Activated naive CD8-positive, alpha-beta T cell treated with anti-CD3 and anti-CD28 coated beads, Interleukin-2, amount 10 ng/mL, durations not matched to agents 7 days and 5 days (primary cell): ENCODE measurements around the gene ZNF607. TPM values are rescaled to one million over a fixed set of nuclear protein-coding genes. Genes with fewer than 3 reads are reported as not detected.
"Not testable (repeated sequence)": the region's sequence is repeated elsewhere in the genome, so short reads cannot be mapped to it uniquely, and the experiment has no call there.

Experiments used
- ATAC-seq: fragments of 150-1000 bp; cut with Tn5 transposase; one replicate; pipeline ENCODE4 v1.10.0; 2021; ENCODE audit warnings: low read depth, moderate library complexity
- POLR2A ChIA-PET: fragments of 350-600 bp; sonication (Branson Sonifier 250); formaldehyde crosslinking; loops from one replicate; lab custom pipeline; 2021; ENCODE audit warnings: antibody characterized with exemption; lab: Charles Lee
- DNase-seq: peaks from one replicate; pipeline ENCODE4 v3.0.0; 2021
- H3K27ac Mint-ChIP-seq: one replicate; pipeline ENCODE4 v1.8.0; 2022; ENCODE audit warnings: mild to moderate bottlenecking, mixed read lengths
- H3K27me3 Mint-ChIP-seq: one replicate; pipeline ENCODE4 v1.8.0; 2022; ENCODE audit warnings: mild to moderate bottlenecking, moderate library complexity, mixed read lengths
- H3K36me3 Mint-ChIP-seq: one replicate; pipeline ENCODE4 v1.8.0; 2021; ENCODE audit warnings: mild to moderate bottlenecking, mixed read lengths
- H3K4me1 Mint-ChIP-seq: one replicate; pipeline ENCODE4 v1.8.0; 2021; ENCODE audit warnings: mixed read lengths
- H3K4me3 Mint-ChIP-seq: one replicate; pipeline ENCODE4 v1.8.0; 2022; ENCODE audit warnings: mild to moderate bottlenecking, moderate library complexity, mixed read lengths
- H3K9me3 Mint-ChIP-seq: one replicate; pipeline ENCODE4 v1.8.0; 2021; ENCODE audit warnings: mixed read lengths
- total RNA-seq, 2 experiments: library from RNA; stranded (reverse); gene quantifications; one replicate each; pipeline ENCODE4 v1.2.3, GENCODE V29; 2021

ZNF607 gene
- total RNA-seq, result 10 to 100 TPM; 10.8 to 12.8 TPM

DNA sequence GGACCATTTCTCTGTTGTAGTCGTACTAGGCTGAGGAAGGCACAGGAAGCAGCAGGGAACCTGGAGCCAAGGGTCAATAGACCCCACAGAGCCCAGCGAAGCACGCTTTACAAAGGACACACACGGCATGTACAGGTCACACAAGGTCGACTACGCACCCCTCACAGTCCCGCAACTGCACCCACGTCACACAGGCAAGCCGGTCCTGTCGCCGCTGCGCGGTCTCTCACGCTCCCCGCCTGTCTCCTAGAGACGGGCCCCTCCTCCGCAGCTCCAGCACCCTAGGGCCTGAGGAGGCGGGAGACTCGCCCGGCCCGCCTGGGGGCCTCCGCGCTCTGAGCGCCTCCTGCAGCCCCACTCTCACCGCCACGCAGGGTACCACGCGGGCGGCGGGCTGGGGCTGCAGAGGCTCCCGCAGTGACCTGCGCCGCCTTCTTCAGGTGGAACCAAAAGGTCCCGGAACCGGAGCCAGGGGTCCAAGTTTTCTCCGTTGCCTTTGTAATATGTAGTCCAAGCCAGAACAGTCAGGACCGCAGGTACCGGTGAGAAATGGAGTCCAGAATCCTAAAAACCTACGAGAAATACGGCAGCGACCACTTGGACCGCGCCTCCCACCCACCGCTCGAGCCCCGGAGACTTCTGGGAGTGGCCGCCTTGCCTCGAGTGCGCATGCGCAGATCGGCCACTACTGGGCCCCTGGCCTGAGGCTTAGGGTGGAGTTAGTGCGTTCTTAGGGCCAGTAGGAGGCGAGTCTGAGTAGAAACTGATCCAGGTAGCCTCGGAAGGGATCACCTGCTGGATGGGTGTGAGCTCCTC lies at the start of gene ZNF607:
Gene ZNF607, minus strand, starts transcription at position 651 of the 816 bp plus-strand sequence. CDS start 8,143 bp downstream, outside the sequence.
- POLR2A ChIA-PET, result interaction anchor here (0.6 to 1.6 kb wide), 3 partner anchors 27 to 349 kb away, joined by 3 to 9 read pairs (median 4); partner anchors contain the start of genes ZNF527 and ZNF573

DNA sequence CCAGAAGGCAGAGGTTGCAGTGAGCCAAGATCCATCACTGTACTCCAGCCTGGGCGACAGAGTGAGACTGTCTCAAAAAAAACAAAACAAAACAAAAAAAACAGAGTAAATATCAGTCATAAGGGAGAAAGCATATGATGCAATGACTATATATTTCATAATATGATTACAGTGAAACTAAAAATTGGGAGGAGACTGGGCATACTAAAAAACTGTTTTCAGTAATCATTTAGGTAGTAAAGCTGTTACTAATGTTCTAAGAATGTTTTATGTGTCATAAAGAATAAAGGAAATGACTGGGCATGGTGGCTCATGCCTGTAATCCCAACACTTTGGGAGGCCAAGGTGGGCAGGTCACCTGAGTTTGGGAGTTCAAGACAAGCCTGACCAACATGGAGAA lies 43.9 kb upstream of the ZNF607 start:
- Mint-ChIP-seq H3K9me3 (peaks cover 15% of the 10 kb centered on the region), H3K27me3 (no peaks in the 10 kb centered on the region), H3K27ac (no peak overlapping the region), H3K36me3 (peaks cover 65% of the 10 kb centered on the region), H3K4me3 (no peak overlapping the region), H3K4me1 (no peaks in the 10 kb centered on the region)
- no peak for DNase-seq
- POLR2A ChIA-PET, result no interaction called here
- ATAC-seq, result no peak

More for the DNA sequence above, at the start of gene ZNF607:
- Mint-ChIP-seq H3K4me1 (peaks cover 11% of the 10 kb centered on the region), H3K27ac (peak within 1 kb of the TSS; percentile 82), H3K27me3 (no peaks in the 10 kb centered on the region), H3K4me3 (peak within 1 kb of the TSS; percentile 91), H3K36me3 (peaks cover 26% of the 10 kb centered on the region), H3K9me3 (peaks cover 14% of the 10 kb centered on the region)
- ATAC-seq (peak; percentile 93), DNase-seq (peak; percentile 91)

DNA sequence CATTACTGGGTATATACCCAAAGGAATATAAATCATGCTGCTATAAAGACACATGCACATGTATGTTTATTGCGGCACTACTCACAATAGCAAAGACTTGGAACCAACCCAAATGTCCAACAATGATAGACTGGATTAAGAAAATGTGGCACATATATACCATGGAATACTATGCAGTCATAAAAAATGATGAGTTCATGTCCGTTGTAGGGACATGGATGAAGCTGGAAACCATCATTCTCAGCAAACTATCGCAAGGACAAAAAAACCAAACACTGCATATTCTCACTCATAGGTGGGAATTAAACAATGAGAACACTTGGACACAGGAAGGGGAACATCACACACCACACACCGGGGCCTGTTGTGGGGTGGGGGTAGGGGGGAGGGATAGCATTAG lies 38.1 kb upstream of the ZNF607 start:
- H3K4me1 Mint-ChIP-seq, H3K27me3 Mint-ChIP-seq, H3K27ac Mint-ChIP-seq, DNase-seq, H3K4me3 Mint-ChIP-seq, ATAC-seq, POLR2A ChIA-PET: not testable (repeated sequence)
- Mint-ChIP-seq H3K9me3 (peaks cover 23% of the 10 kb centered on the region), H3K36me3 (peaks cover 48% of the 10 kb centered on the region)

DNA sequence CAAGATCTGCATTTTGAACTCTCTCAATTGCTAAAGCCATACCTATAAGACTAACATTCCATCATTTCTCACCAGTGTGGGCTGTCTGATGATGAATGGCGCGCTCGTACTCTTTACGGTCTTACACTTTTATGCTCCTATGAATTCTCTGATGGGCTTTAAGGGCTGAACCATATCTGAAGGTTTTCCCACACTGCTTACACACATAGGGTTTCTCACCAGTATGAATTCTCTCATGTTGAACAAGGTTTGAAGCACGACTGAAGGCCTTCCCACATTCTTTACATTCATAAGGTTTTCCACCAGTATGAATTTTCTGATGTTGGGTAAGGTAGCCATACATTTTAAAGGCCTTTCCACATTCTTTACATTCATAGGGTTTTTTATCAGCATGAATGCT lies 18.8 kb upstream of the ZNF607 start:
- H3K27me3 Mint-ChIP-seq, result no peaks in the 10 kb centered on the region
- POLR2A ChIA-PET, result no interaction called here
- H3K4me1 Mint-ChIP-seq, result no peaks in the 10 kb centered on the region
- H3K27ac Mint-ChIP-seq, result no peak overlapping the region
- ATAC-seq (no peak), DNase-seq (no peak)
- no peak overlapping the region for H3K4me3 Mint-ChIP-seq
- H3K36me3 Mint-ChIP-seq, result peaks cover 55% of the 10 kb centered on the region
- H3K9me3 Mint-ChIP-seq, result peaks cover 54% of the 10 kb centered on the region

DNA sequence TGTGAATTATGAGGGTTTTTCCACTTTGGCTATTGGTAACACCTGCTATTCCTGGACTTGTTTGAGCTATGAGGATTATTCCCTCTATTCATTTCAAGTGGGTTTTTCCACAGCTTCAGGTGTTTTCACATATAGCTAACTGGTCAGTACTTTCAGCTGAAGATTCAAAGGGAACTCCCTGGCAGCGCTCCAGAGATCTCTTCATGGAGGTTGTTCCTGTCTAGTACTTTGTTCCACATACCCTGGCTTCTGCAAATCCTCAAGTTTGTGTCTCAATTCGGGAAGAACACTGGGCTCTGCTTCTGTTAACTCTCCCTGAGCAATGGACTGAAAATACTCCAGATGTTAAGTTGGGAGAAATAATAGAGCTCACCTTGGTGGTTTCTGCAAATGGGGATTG lies 5.6 kb upstream of the ZNF607 start:
- H3K27ac Mint-ChIP-seq, result no peak overlapping the region
- ATAC-seq (no peak), DNase-seq (no peak)
- H3K9me3 Mint-ChIP-seq, result peaks cover 16% of the 10 kb centered on the region
- H3K36me3 Mint-ChIP-seq, result peaks cover 5% of the 10 kb centered on the region
- H3K4me3 Mint-ChIP-seq, result no peak overlapping the region
- H3K27me3 Mint-ChIP-seq, result no peaks in the 10 kb centered on the region
- H3K4me1 Mint-ChIP-seq, result no peaks in the 10 kb centered on the region
- POLR2A ChIA-PET, result no interaction called here

DNA sequence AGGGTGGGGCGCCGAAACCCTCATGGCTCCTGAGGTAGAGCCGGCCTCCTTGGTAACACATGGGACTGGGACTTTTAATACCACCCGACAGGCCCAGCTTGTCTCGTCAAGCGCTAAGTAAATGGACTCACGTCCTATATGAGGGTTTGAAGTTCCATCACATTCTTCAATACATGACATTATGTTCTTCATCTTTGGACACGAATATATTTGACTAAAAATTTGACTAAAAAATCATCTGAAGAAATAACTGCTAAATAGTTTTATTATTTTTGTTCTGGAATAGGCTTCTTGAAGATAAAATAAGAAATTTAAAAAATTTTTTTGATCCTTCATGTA lies 335 bp upstream of the ZNF607 start:
- Mint-ChIP-seq H3K9me3 (peaks cover 14% of the 10 kb centered on the region), H3K27ac (peak overlapping the region; percentile 82), H3K4me3 (peak overlapping the region; percentile 91), H3K36me3 (peaks cover 21% of the 10 kb centered on the region), H3K27me3 (no peaks in the 10 kb centered on the region), H3K4me1 (peaks cover 11% of the 10 kb centered on the region)
- DNase-seq, result no peak
- ATAC-seq, result no peak
- POLR2A ChIA-PET, result interaction anchor here (0.6 to 1.6 kb wide), 3 partner anchors 28 to 349 kb away, joined by 3 to 9 read pairs (median 4); partner anchors contain the start of genes ZNF527 and ZNF573

DNA sequence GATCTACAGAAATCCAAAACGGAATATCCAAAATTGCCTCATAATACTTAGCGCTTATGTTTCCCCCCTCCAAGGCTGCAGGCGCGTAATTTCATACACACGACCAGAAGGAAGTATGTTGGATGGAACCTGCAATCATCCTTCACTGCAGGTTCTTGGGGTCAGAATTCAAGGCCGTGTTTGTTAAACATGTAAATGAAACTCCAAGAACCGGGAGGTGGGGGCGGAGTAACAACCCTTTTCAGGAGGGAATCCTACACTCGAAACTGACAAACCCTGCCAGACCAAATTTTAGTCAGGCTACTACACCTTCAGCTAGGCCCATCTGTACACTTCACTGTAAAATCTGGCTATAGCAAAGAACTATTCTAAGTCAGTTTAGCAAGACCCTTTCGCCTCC lies 1.3 kb downstream of the ZNF607 start:
- ATAC-seq (no peak), DNase-seq (no peak)
- POLR2A ChIA-PET, result no interaction called here
- peak overlapping the region; percentile 91 for H3K4me3 Mint-ChIP-seq
- peaks cover 11% of the 10 kb centered on the region for H3K4me1 Mint-ChIP-seq
- peak overlapping the region; percentile 47 for H3K27ac Mint-ChIP-seq
- H3K27me3 Mint-ChIP-seq, result no peaks in the 10 kb centered on the region
- H3K9me3 Mint-ChIP-seq, result peaks cover 12% of the 10 kb centered on the region
- peaks cover 33% of the 10 kb centered on the region for H3K36me3 Mint-ChIP-seq

DNA sequence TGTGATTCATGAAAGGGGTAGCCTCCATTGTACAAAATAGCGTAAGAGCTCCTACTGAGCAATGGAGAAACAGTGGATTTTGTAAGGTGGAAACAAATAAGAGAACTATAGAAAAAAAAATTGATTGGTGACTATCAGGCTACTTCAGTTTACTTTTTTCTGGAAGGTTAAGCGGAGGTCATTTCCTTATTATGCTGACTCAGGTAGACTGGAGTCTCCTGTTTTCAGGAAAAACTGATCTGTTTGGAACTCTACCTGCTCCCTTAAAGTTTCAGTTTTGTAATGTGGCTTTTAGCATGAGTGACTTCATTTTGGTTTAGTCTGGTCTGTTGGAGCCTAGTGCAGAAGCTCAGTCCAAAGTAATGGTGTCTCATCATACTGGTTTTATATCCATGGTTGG lies 3.4 kb downstream of the ZNF607 start:
- Mint-ChIP-seq H3K4me3 (no peak overlapping the region), H3K4me1 (peaks cover 11% of the 10 kb centered on the region), H3K27ac (no peak overlapping the region), H3K36me3 (peaks cover 49% of the 10 kb centered on the region), H3K27me3 (no peaks in the 10 kb centered on the region), H3K9me3 (peaks cover 15% of the 10 kb centered on the region)
- DNase-seq (no peak), ATAC-seq (no peak)
- POLR2A ChIA-PET, result no interaction called here

DNA sequence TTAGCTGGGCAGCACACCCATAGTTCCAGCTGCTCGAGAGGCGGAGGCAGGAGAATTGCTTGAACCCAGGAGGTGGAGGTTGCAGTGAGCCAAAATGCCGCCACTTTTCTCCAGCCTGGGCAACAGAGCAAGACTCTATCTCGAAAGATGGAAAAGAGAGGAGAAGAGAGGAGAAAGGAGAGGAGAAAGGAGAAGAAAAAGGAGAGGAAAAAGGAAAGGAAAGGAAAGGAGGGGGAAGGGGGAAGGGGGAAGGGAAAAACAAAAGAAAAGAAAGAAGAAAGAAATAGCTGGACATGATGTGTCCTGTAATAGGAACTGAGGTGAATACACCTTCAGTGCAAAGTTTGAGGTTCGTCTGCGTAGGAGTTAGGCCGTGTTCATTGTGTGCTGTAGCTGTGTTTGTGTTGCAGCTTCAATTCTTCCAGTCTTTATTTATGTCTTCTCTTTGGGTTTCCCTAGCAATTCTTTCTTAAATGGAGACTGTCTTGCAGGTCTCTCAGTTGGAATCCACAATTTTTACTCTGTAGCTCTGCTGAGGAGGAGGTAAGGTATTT lies 13.4 kb downstream of the ZNF607 start:
- ATAC-seq, result no peak
- peaks cover 79% of the 10 kb centered on the region for H3K36me3 Mint-ChIP-seq
- H3K4me3 Mint-ChIP-seq, result no peak overlapping the region
- H3K9me3 Mint-ChIP-seq, result peaks cover 22% of the 10 kb centered on the region
- no peaks in the 10 kb centered on the region for H3K27me3 Mint-ChIP-seq
- H3K27ac Mint-ChIP-seq, result no peak overlapping the region
- H3K4me1 Mint-ChIP-seq, result peaks cover 2% of the 10 kb centered on the region
- DNase-seq, result no peak
- POLR2A ChIA-PET, result no interaction called here

DNA sequence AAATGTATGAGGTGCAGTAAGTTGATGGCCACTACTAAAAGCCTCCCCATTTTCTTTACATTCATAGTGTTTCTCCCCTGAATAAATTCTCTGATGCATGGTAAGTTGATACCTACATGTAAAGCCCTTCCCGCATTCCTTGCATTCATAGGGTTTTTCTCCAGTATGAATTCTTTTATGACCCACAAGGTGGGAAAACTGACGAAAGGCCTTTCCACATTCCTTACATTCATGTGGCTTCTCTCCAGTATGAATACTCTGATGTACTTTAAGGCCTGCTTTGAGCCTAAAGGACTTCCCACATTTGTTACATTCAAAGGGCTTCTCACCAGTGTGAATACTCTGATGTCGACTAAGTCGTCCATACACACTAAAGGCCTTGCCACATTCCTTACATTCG lies 20.5 kb downstream of the ZNF607 start:
- Mint-ChIP-seq H3K36me3 (peaks cover 61% of the 10 kb centered on the region), H3K27me3 (no peaks in the 10 kb centered on the region)
- POLR2A ChIA-PET, result no interaction called here

DNA sequence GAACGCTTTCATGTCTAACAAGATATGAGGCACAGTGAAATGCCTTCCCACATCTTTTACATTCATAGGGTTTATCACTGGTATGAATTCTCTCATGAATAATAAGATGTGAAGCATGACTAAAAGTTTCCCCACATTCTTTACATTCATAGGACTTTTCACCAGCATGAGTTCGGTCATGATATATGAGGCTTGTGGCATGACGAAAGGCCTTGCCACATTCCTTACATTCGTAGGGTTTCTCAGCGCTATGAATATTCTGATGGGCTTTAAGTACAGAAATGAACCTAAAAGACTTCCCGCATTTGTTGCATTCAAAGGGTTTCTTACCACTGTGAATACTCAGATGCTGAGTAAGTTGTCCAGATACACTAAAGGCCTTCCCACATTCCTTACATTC lies 21.3 kb downstream of the ZNF607 start:
- H3K27me3 Mint-ChIP-seq, result no peaks in the 10 kb centered on the region
- POLR2A ChIA-PET, result no interaction called here
- no peak overlapping the region for H3K4me3 Mint-ChIP-seq
- H3K9me3 Mint-ChIP-seq, result peaks cover 32% of the 10 kb centered on the region
- H3K36me3 Mint-ChIP-seq, result peaks cover 56% of the 10 kb centered on the region
- ATAC-seq, result no peak
- DNase-seq, result no peak
- H3K27ac Mint-ChIP-seq, result no peak overlapping the region
- H3K4me1 Mint-ChIP-seq, result no peaks in the 10 kb centered on the region

More for the DNA sequence above, 20.5 kb downstream of the ZNF607 start:
- Mint-ChIP-seq H3K27ac (no peak overlapping the region), H3K9me3 (peaks cover 29% of the 10 kb centered on the region), H3K4me3 (no peak overlapping the region), H3K4me1 (no peaks in the 10 kb centered on the region)
- DNase-seq, result no peak
- no peak for ATAC-seq

DNA sequence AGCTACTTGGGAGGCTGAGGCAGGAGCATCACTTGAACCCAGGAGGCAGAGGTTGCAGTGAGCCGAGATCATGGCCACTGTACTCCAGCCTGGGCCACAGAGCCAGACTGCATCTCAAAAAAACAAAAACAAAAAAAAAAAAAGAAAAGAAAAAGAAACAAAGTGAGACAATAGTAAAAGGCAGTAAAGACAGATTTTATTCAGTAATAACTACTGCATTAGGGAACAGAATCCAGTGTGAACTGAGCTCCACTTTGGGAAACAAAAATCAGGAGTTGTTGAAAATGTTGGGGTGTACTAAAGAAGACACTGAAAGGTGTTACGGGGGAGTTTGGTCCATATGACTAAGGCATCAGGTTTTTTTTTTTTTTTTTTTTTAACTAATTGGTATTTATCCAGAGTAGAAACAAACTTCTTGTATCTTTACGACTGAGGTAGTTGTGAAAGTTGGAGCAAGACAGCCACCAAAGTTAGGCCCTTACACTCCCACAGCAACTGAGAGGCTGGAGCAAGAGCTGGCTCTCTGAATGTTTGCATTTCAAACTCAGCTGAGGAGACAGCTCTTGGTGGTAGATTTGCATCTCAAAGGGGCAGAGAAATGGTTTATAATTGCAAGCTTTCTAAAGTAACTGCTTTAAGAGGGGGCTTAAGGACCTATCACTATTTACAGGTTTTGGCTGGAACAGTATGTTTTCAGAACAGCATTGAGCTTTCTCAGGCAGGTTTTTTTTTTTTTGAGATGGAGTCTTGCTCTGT lies 24.2 kb downstream of the ZNF607 start:
- H3K27me3 Mint-ChIP-seq, result no peaks in the 10 kb centered on the region
- POLR2A ChIA-PET, result interaction anchor here (0.7 kb wide), 1 partner anchor 966 kb away, joined by 4 read pairs; no protein-coding TSS in a partner anchor
- no peak for ATAC-seq

DNA sequence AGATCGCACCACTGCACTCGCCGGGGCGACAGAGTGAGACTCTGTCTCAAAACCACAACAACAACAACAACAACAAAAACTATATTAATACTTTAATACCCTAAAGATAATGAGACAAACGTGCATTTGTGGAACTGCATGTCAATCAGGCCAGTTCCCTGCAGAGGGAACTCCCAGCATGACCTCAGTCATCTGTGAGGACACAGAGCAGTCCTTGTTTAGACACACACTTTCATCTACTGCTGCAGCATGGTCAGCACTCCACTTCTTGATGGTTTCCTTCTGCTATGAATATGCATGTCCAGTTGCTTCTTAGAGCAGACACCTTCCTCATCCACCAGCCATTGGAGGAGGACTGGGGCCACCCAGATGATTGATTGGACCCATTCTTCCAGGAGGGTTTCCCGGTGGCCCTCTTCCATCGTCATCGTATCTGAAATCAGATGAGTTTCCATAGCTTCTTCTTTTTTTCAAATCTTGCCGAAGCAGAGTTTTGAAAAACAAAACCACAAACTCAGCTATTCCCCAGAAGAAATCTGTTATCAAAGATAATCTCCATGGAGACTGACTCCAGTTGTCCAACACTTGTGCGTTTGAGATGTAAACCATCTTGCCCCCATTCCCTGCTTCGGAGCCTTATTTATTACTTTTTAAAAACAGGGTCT lies 26.5 kb downstream of the ZNF607 start:
- no peak overlapping the region for H3K27ac Mint-ChIP-seq
- ATAC-seq, result no peak
- H3K27me3 Mint-ChIP-seq, result no peaks in the 10 kb centered on the region
- POLR2A ChIA-PET, result interaction anchor here (1.1 to 1.2 kb wide), 2 partner anchors 87 to 98 kb away, joined by 3 to 7 read pairs; partner anchors contain the start of genes ZNF540, ZNF571 and ZNF573
- no peak overlapping the region for H3K4me3 Mint-ChIP-seq
- H3K4me1 Mint-ChIP-seq, result peaks cover 7% of the 10 kb centered on the region
- H3K36me3 Mint-ChIP-seq, result peaks cover 16% of the 10 kb centered on the region
- H3K9me3 Mint-ChIP-seq, result peaks cover 16% of the 10 kb centered on the region
- DNase-seq, result no peak

More for the DNA sequence above, 24.2 kb downstream of the ZNF607 start:
- no peak overlapping the region for H3K4me3 Mint-ChIP-seq
- H3K9me3 Mint-ChIP-seq, result peaks cover 26% of the 10 kb centered on the region
- no peak overlapping the region for H3K27ac Mint-ChIP-seq
- no peak for DNase-seq
- H3K4me1 Mint-ChIP-seq, result peaks cover 7% of the 10 kb centered on the region
- H3K36me3 Mint-ChIP-seq, result peaks cover 36% of the 10 kb centered on the region
